ENCODE measurements around the gene PCYT2.

Gene PCYT2

GRCh38 chr17:81942167-81942553 lies 31.0 kb upstream of the PCYT2 start:
- ATAC-seq = no peak

GRCh38 chr17:81941484-81942166 lies 30.4 kb upstream of the PCYT2 start:
- ATAC-seq = no peak
- no peak for DNase-seq

More at GRCh38 chr17:81942167-81942553, 31.0 kb upstream of the PCYT2 start:
- no peak for DNase-seq

- DNase-seq (no peak), ATAC-seq (no peak)
Observed at GRCh38 chr17:81940538-81941483, 29.6 kb upstream of the PCYT2 start.

- ATAC-seq = no peak
Observed at GRCh38 chr17:81939881-81940385, 28.7 kb upstream of the PCYT2 start.

GRCh38 chr17:81939218-81939617 lies 28.0 kb upstream of the PCYT2 start:
- ATAC-seq (no peak), DNase-seq (no peak)

More at GRCh38 chr17:81939881-81940385, 28.7 kb upstream of the PCYT2 start:
- no peak for DNase-seq

GRCh38 chr17:81935709-81936084 lies 24.5 kb upstream of the PCYT2 start:
- no peak for DNase-seq
- no peak for ATAC-seq

GRCh38 chr17:81934850-81935708 lies 23.9 kb upstream of the PCYT2 start:
- no peak for ATAC-seq
- DNase-seq = no peak

GRCh38 chr17:81934098-81934757 lies 23.0 kb upstream of the PCYT2 start:
- no peak for DNase-seq
- ATAC-seq = no peak

GRCh38 chr17:81933178-81933699 lies 22.0 kb upstream of the PCYT2 start:
- no peak for ATAC-seq
- DNase-seq = no peak

GRCh38 chr17:81932333-81932983 lies 21.3 kb upstream of the PCYT2 start:
- no peak for ATAC-seq
- no peak for DNase-seq

GRCh38 chr17:81931557-81932332 lies 20.5 kb upstream of the PCYT2 start:
- DNase-seq (no peak), ATAC-seq (no peak)

- DNase-seq = no peak
- ATAC-seq = no peak
Observed at GRCh38 chr17:81931189-81931556, 20.0 kb upstream of the PCYT2 start.

GRCh38 chr17:81930142-81931125 lies 19.2 kb upstream of the PCYT2 start:
- peak; percentile 37 for DNase-seq
- no peak for ATAC-seq

GRCh38 chr17:81929253-81930141 lies 18.3 kb upstream of the PCYT2 start:
- DNase-seq (no peak), ATAC-seq (no peak)

GRCh38 chr17:81928544-81929252 lies 17.5 kb upstream of the PCYT2 start:
- no peak for ATAC-seq
- DNase-seq = peak; percentile 29

GRCh38 chr17:81927653-81928543 lies 16.7 kb upstream of the PCYT2 start, which contains the start of gene MAFG:
Gene MAFG (minus strand): TSS chr17:81927735. CDS start chr17:81923185, 4,550 bp downstream.
- ATAC-seq = peak; percentile 66

More at GRCh38 chr17:81927653-81928543, 16.7 kb upstream of the PCYT2 start, which contains the start of gene MAFG:
- peak; percentile 93 for DNase-seq
